K562 (cell line): ENCODE data around the gene FKBP2. TPM values are rescaled to one million over a fixed set of nuclear protein-coding genes. Genes with fewer than 3 reads are reported as not detected.

Source experiments
- ATF2 ChIP-seq: sonication (generic); formaldehyde crosslinking; IDR thresholded peaks from 2 replicates; pipeline ENCODE4 v1.8.1; 2022; ENCODE audit warnings: missing genetic modification reagents
- ELK3 ChIP-seq: fragments of 450-650 bp; formaldehyde crosslinking; IDR thresholded peaks from 2 replicates; pipeline ENCODE4 v1.4.0; 2020; ENCODE audit warnings: mild to moderate bottlenecking
- ETV6 ChIP-seq, 3 experiments: fragments of 150-350 bp in 1 of 3; sonication (generic) in 1 of 3; formaldehyde crosslinking in 1 of 3; IDR thresholded peaks; 2 replicates each; pipeline versions ENCODE4 v1.6.1 to v1.8.0; 2014 to 2022; ENCODE audit warnings: borderline replicate concordance in 2 of 3, low read depth in 2 of 3, antibody characterized with exemption in 1 of 3, low read length in 1 of 3, mild to moderate bottlenecking in 1 of 3, missing genetic modification reagents in 1 of 3
- HSF4 ChIP-seq: fragments of 250-450 bp; sonication (Bioruptor Pico); IDR thresholded peaks from 2 replicates; pipeline ENCODE4 v2.1.2; 2022; ENCODE audit warnings: mild to moderate bottlenecking, moderate library complexity, borderline replicate concordance
- KDM5B ChIP-seq: fragments of 200-600 bp; sonication (generic); IDR thresholded peaks from 2 replicates; pipeline ENCODE4 v1.6.1; 2012; ENCODE audit warnings: low read depth, mild to moderate bottlenecking, moderate library complexity, low read length, control low read depth, inconsistent platforms; ENCODE audit not compliant: insufficient replicate concordance
- MIER1 ChIP-seq: fragments of 450-650 bp; IDR thresholded peaks from 2 replicates; pipeline ENCODE4 v1.6.1; 2016; ENCODE audit warnings: antibody characterized with exemption, mild to moderate bottlenecking, low read depth
- NCOA4 ChIP-seq: fragments of 450-650 bp; IDR thresholded peaks from 2 replicates; pipeline ENCODE4 v1.6.1; 2018; ENCODE audit warnings: mild to moderate bottlenecking; ENCODE audit not compliant: partially characterized antibody
- NUFIP1 ChIP-seq: fragments of 450-650 bp; IDR thresholded peaks from 2 replicates; pipeline ENCODE4 v1.6.1; 2018; ENCODE audit not compliant: partially characterized antibody
- POLR2A ChIP-seq: fragments of 450-650 bp; conservative IDR thresholded peaks from 2 replicates; pipeline ENCODE4 v1.6.1; 2016
- SP2 ChIP-seq: IDR thresholded peaks from 2 replicates; pipeline ENCODE4 v1.6.1; 2011; ENCODE audit warnings: mild to moderate bottlenecking, low read depth, low read length, moderate library complexity; ENCODE audit not compliant: poor library complexity, severe bottlenecking; ENCODE audit errors: extremely low read depth
- XRCC4 ChIP-seq: IDR thresholded peaks from one replicate; pipeline ENCODE4 v1.6.1; 2011; ENCODE audit not compliant: insufficient read depth, insufficient read length; ENCODE audit errors: extremely low read depth
- ZNF121 ChIP-seq: sonication (generic); formaldehyde crosslinking; conservative IDR thresholded peaks from 2 replicates; pipeline ENCODE4 v1.8.0; 2022; ENCODE audit warnings: missing genetic modification reagents
- ZNF280B ChIP-seq: fragments of 250-450 bp; sonication (Bioruptor Pico); IDR thresholded peaks from 2 replicates; pipeline ENCODE4 v1.5.1; 2021; ENCODE audit warnings: mild to moderate bottlenecking
- polyA plus RNA-seq, 8 experiments: library from polyadenylated mRNA; depleted of rRNA in 4 of 8; stranded (reverse) in 5 of 8; unstranded in 3 of 8; fragments of >200 nt; fragmentation: Nextera tagmentation in 2 of 8; fragmentation: Illumina TruSeq in 1 of 8; extraction: Ambion mirVana in 2 of 8; extraction: Trizol in 1 of 8; gene quantifications; 2 replicates each; pipeline versions ENCODE4 v1.2.1 to v1.2.3, GENCODE V29; 2011 to 2014; ENCODE audit warnings: inconsistent platforms in 1 of 8, missing spikeins in 1 of 8
- total RNA-seq, 7 experiments: library from RNA; depleted of rRNA in 6 of 7; stranded (reverse); fragments of >200 nt in 6 of 7; fragmentation: Illumina TruSeq in 2 of 7; extraction: Trizol in 2 of 7; gene quantifications; 2 replicates each; pipeline versions ENCODE4 v1.2.1 to v1.2.3, GENCODE V29; 2011 to 2021; ENCODE audit warnings: low replicate concordance in 1 of 7
- TF ChIP-seq, protein P1 (sequence below): fragments of 250-450 bp; sonication (Bioruptor Pico); IDR thresholded peaks from 2 replicates; pipeline ENCODE4 v1.5.0; 2021; ENCODE audit warnings: mild to moderate bottlenecking, borderline replicate concordance
- TF ChIP-seq, protein P2 (sequence below): sonication (generic); formaldehyde crosslinking; IDR thresholded peaks from 2 replicates; pipeline ENCODE4 v1.8.0; 2023; ENCODE audit warnings: mild to moderate bottlenecking, missing genetic modification reagents

FKBP2 gene
- total and polyA plus RNA-seq, 9 of the 15 experiments (the other 6 are each of a cell fraction or from before 2014, with no cell fraction given) = 3.5 to 151 (median 58.1) TPM

DNA sequence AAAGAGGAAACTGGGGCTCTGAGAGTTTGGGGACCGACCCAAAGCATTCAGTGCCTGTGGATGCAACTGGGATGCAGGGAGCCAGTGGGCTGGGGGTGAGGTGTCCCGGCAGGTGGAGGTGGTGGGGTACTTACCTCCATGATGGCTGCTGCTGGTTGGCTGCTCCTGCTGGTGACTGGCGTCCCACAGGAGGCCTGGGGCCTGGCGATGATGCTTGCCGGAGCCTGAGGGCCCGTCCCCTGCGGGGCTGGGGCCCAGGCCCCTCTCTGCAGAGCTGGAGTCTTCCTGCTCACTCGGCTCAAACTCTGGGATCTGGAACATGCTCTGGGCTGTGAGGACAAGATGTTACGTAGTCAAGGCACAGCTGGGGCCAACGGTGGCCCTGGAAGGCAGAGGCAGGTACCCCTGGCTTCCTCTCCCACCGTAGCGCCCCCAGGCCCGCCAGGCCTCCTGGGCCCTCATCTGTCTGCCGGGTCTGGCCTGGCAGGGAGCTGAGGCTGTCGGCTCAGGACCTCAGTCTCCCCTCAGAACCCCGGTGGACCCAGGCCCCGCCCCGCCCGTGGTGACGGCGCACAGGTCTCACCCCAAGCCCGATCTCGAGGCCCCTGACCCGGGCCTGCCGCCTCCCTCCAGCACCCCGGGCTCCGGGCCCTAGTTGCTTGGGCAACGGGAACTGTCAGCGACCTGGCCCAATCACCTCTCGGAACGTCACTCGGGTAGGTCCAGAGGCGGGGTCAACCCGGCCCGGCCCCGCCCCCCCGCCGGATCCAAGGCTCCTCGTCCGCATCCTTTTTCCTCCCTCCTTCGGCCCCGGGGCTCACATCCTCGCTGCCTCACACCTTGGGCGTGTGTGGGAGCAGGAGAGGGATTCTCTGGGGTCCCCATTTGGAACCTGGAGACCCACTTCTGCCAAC is 43.4 kb downstream of the FKBP2 start, which contains the start of gene BAD (continued):
- no peak for TF ChIP-seq ZNF280B (CRISPR knock-in tag)
- no peak for TF ChIP-seq NCOA4
- TF ChIP-seq, protein P1, sequence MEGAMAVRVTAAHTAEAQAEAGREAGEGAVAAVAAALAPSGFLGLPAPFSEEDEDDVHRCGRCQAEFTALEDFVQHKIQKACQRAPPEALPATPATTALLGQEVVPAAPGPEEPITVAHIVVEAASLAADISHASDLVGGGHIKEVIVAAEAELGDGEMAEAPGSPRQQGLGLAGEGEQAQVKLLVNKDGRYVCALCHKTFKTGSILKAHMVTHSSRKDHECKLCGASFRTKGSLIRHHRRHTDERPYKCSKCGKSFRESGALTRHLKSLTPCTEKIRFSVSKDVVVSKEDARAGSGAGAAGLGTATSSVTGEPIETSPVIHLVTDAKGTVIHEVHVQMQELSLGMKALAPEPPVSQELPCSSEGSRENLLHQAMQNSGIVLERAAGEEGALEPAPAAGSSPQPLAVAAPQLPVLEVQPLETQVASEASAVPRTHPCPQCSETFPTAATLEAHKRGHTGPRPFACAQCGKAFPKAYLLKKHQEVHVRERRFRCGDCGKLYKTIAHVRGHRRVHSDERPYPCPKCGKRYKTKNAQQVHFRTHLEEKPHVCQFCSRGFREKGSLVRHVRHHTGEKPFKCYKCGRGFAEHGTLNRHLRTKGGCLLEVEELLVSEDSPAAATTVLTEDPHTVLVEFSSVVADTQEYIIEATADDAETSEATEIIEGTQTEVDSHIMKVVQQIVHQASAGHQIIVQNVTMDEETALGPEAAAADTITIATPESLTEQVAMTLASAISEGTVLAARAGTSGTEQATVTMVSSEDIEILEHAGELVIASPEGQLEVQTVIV (CRISPR knock-in tag) = no peak
- no peak for TF ChIP-seq ZNF121
- TF ChIP-seq HSF4 = no peak
- no peak for TF ChIP-seq ATF2 (CRISPR knock-in tag)
- TF ChIP-seq XRCC4 = no peak
- TF ChIP-seq SP2 = peak; percentile 71
- TF ChIP-seq MIER1 = no peak
- no peak for TF ChIP-seq ETV6 (IDR thresholded peaks at IDR 0.05; ENCODE audit: borderline replicate concordance in 1 of 2, low read depth in 2 of 2, low read length in 1 of 2)
- TF ChIP-seq ETV6 (CRISPR knock-in tag; IDR thresholded peaks at IDR 0.05; ENCODE audit: borderline replicate concordance) = no peak
- peak; percentile 78 for TF ChIP-seq POLR2A
- TF ChIP-seq NUFIP1 = no peak
- no peak for TF ChIP-seq ELK3 (CRISPR knock-in tag)
- TF ChIP-seq, protein P2, sequence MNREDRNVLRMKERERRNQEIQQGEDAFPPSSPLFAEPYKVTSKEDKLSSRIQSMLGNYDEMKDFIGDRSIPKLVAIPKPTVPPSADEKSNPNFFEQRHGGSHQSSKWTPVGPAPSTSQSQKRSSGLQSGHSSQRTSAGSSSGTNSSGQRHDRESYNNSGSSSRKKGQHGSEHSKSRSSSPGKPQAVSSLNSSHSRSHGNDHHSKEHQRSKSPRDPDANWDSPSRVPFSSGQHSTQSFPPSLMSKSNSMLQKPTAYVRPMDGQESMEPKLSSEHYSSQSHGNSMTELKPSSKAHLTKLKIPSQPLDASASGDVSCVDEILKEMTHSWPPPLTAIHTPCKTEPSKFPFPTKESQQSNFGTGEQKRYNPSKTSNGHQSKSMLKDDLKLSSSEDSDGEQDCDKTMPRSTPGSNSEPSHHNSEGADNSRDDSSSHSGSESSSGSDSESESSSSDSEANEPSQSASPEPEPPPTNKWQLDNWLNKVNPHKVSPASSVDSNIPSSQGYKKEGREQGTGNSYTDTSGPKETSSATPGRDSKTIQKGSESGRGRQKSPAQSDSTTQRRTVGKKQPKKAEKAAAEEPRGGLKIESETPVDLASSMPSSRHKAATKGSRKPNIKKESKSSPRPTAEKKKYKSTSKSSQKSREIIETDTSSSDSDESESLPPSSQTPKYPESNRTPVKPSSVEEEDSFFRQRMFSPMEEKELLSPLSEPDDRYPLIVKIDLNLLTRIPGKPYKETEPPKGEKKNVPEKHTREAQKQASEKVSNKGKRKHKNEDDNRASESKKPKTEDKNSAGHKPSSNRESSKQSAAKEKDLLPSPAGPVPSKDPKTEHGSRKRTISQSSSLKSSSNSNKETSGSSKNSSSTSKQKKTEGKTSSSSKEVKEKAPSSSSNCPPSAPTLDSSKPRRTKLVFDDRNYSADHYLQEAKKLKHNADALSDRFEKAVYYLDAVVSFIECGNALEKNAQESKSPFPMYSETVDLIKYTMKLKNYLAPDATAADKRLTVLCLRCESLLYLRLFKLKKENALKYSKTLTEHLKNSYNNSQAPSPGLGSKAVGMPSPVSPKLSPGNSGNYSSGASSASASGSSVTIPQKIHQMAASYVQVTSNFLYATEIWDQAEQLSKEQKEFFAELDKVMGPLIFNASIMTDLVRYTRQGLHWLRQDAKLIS (CRISPR knock-in tag) = 0 out of 2 replicates have a peak, but pooled peaks have one; percentile 42
- TF ChIP-seq KDM5B = peak; percentile 50
